ENCODE data around the gene DDR1. TPM values are rescaled to one million over a fixed set of nuclear protein-coding genes. Genes with fewer than 3 reads are reported as not detected.
A peak's percentile ranks its signal among the peaks of the same experiment; 100 is the strongest.

DDR1 gene
- total RNA-seq, 1 donor from 2014 or later, result 85.3 TPM

DNA sequence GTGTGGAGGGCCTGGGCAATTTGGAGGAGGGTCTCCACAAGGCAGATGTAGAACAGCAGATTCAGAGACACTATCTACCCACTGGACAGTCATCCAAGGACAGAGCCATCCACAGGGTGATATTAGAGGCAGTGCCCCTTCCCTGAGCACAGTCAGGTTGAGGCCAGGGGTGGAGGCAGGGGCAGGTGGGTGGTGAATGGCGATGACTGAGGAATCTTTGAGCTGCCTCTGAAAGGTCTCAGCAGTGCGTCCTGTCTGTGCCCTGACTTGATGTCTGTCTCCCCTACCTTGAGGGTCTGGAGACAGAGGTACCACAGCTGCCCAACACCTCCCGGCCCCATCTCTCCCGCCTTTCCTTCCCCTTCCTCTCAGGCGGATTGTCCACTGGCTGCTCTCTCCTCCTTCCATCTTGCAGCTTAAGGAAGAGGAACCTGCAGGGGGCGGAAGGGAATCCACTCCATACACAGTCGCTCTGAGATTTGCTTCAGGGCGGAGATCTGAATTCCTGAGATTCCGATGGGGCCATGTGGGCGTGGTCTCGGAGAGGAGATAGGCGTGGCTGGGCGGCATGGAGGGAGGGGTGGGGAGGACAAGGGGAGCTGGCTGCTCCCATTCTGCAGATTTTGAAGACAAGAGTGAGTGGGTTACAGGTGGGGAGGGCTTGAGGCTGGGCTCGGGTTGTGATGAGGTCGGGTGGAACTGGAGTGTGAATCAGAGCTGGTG lies 58.2 kb downstream of the DDR1 start:
- Histone ChIP-seq H3F3A (ENCODE audit: low read depth) (no peaks in the 10 kb centered on the region), H3K27ac (no peak overlapping the region), H3K79me2 (ENCODE audit: low read depth) (no peaks in the 10 kb centered on the region), H3K4me1 (peaks cover 5% of the 10 kb centered on the region), H3K36me3 (no peaks in the 10 kb centered on the region), H3K27me3 (no peaks in the 10 kb centered on the region), H3K4me2 (peak overlapping the region; percentile 46), H3K9ac (no peak overlapping the region), H3K4me3 (no peak overlapping the region), H4K20me1 (ENCODE audit: low read depth) (no peaks in the 10 kb centered on the region), H2AFZ (replicated peaks) (no peak overlapping the region), H3K9me3 (ENCODE audit: low read depth) (no peaks in the 10 kb centered on the region)
- H3K36me3 Mint-ChIP-seq, result no peaks in the 10 kb centered on the region
- no peaks in the 10 kb centered on the region for H3K9me3 Mint-ChIP-seq
- H3K4me1 Mint-ChIP-seq, result peaks cover 20% of the 10 kb centered on the region
- TF ChIP-seq CTCF (IDR thresholded peaks at IDR 0.05) (peak; percentile 67), EZH2 (IDR thresholded peaks at IDR 0.05) (no peak)
- peak overlapping the region; percentile 69 for H3K27ac Mint-ChIP-seq
- peak overlapping the region; percentile 46 for H3K4me3 Mint-ChIP-seq
- DNase-seq (ENCODE audit: low spot score), result peak; percentile 97
- H3K27me3 Mint-ChIP-seq (ENCODE audit: insufficient read depth, low read depth), result peaks cover 21% of the 10 kb centered on the region

DNA sequence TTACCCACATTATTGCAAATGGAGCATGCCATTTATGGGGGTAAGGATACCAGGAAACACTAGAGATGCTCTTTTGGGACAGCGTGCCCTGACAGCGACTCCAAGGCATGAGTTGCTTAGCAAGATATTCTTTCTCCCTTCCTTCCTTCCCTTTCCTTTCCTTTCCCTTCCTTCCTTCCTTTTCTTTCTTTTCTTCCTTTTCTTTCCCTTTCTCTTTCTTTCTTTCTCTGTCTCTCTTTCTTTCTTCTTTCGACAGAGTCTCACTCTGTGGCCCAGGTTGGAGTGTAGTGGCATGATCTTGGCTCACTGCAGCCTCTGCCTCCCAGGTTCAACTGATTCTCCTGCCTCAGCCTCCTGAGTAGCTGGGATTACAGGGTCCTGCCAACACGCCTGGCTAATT lies 59.7 kb downstream of the DDR1 start:
- Histone ChIP-seq H3K9ac (no peak overlapping the region), H3K4me3 (no peak overlapping the region), H3K4me1 (peaks cover 5% of the 10 kb centered on the region), H3K9me3 (ENCODE audit: low read depth) (no peaks in the 10 kb centered on the region), H3K36me3 (no peaks in the 10 kb centered on the region), H3K4me2 (no peak overlapping the region), H3F3A (ENCODE audit: low read depth) (no peaks in the 10 kb centered on the region), H4K20me1 (ENCODE audit: low read depth) (no peaks in the 10 kb centered on the region), H2AFZ (replicated peaks) (no peak overlapping the region), H3K79me2 (ENCODE audit: low read depth) (no peaks in the 10 kb centered on the region), H3K27me3 (no peaks in the 10 kb centered on the region), H3K27ac (no peak overlapping the region)
- no peak overlapping the region for H3K27ac Mint-ChIP-seq
- no peak for DNase-seq (ENCODE audit: low spot score)
- no peaks in the 10 kb centered on the region for H3K9me3 Mint-ChIP-seq
- no peak for TF ChIP-seq EZH2phosphoT487 (IDR thresholded peaks at IDR 0.05)
- no peak for TF ChIP-seq CTCF (IDR thresholded peaks at IDR 0.05)
- no peak for TF ChIP-seq EZH2 (IDR thresholded peaks at IDR 0.05)
- H3K36me3 Mint-ChIP-seq, result no peaks in the 10 kb centered on the region
- peaks cover 17% of the 10 kb centered on the region for H3K4me1 Mint-ChIP-seq
- H3K27me3 Mint-ChIP-seq (ENCODE audit: insufficient read depth, low read depth), result peaks cover 19% of the 10 kb centered on the region
- no peak overlapping the region for H3K4me3 Mint-ChIP-seq

GRCh38 chr6:30945281-30945680 lies 61.0 kb downstream of the DDR1 start:
- DNase-seq (ENCODE audit: low spot score), result no peak
- no peaks in the 10 kb centered on the region for H3K79me2 ChIP-seq (ENCODE audit: low read depth)
- H4K20me1 ChIP-seq (ENCODE audit: low read depth), result no peaks in the 10 kb centered on the region
- H3K4me1 ChIP-seq, result peaks cover 5% of the 10 kb centered on the region
- Mint-ChIP-seq H3K9me3 (peaks cover 2% of the 10 kb centered on the region), H3K27ac (no peak overlapping the region), H3K4me3 (no peak overlapping the region), H3K4me1 (peaks cover 16% of the 10 kb centered on the region), H3K36me3 (no peaks in the 10 kb centered on the region), H3K27me3 (ENCODE audit: insufficient read depth, low read depth) (peaks cover 15% of the 10 kb centered on the region)
- H3K9ac ChIP-seq, result no peak overlapping the region
- no peaks in the 10 kb centered on the region for H3F3A ChIP-seq (ENCODE audit: low read depth)
- H2AFZ ChIP-seq (replicated peaks), result no peak overlapping the region
- no peak overlapping the region for H3K27ac ChIP-seq
- no peaks in the 10 kb centered on the region for H3K27me3 ChIP-seq
- no peak overlapping the region for H3K4me2 ChIP-seq
- H3K9me3 ChIP-seq (ENCODE audit: low read depth), result no peaks in the 10 kb centered on the region
- no peak overlapping the region for H3K4me3 ChIP-seq
- TF ChIP-seq EZH2phosphoT487 (IDR thresholded peaks at IDR 0.05) (no peak), EZH2 (IDR thresholded peaks at IDR 0.05) (no peak), CTCF (IDR thresholded peaks at IDR 0.05) (no peak)
- H3K36me3 ChIP-seq, result no peaks in the 10 kb centered on the region

All from neural progenitor cell (in vitro differentiated cells).